ENCODE results near the gene LRRC3. TPM values are rescaled to one million over a fixed set of nuclear protein-coding genes. Genes with fewer than 3 reads are reported as not detected.
"Not testable (repeated sequence)": the region's sequence is repeated elsewhere in the genome, so short reads cannot be mapped to it uniquely, and the experiment has no call there.

Gene LRRC3
- total and polyA plus RNA-seq, 7 donors: 0.08 to 1.1 (median 0.22) TPM

- WGBS, 3 donors: 62 to 72% (median 71%) methylated on average over 7 of the region's 7 CpGs
- ATAC-seq: no peak
These were observed 22.4 kb downstream of the LRRC3 start for GRCh38 chr21:44477712-44478111.

GRCh38 chr21:44478124-44478800 is 23.0 kb downstream of the LRRC3 start:
- Histone ChIP-seq H3K4me1 (no peaks in the 10 kb centered on the region), H3K4me3 (no peak overlapping the region), H3K9me3 (no peaks in the 10 kb centered on the region), H3K36me3 (ENCODE audit: insufficient read depth in 1 of 2, low read depth in 1 of 2) (no peaks in the 10 kb centered on the region), H3K27me3 (ENCODE audit: insufficient read depth in 3 of 3, low read length in 2 of 3) (peaks cover 0 to 18% (median 2%) of the 10 kb centered on the region in 3 donors), H3K27ac (no peak overlapping the region)
- DNase-seq: no peak
- intact Hi-C loops (cut with DNase I): no loop called here
- 67 to 75% (median 72%) methylated on average over 16 of the region's 16 CpGs for WGBS, 3 donors
- ATAC-seq: no peak
- TF ChIP-seq CTCF (IDR thresholded peaks at IDR 0.05): no peak

More at GRCh38 chr21:44477712-44478111, 22.4 kb downstream of the LRRC3 start:
- Histone ChIP-seq H3K4me3 (no peak overlapping the region), H3K27ac (no peak overlapping the region), H3K4me1 (no peaks in the 10 kb centered on the region), H3K27me3 (ENCODE audit: insufficient read depth in 3 of 3, low read length in 2 of 3) (peaks cover 0 to 17% (median 2%) of the 10 kb centered on the region in 3 donors), H3K9me3 (no peaks in the 10 kb centered on the region), H3K36me3 (ENCODE audit: insufficient read depth in 1 of 2, low read depth in 1 of 2) (no peaks in the 10 kb centered on the region)
- DNase-seq: no peak
- intact Hi-C loops (cut with DNase I): no loop called here
- no peak for TF ChIP-seq CTCF (IDR thresholded peaks at IDR 0.05)

GRCh38 chr21:44478801-44479167 is 23.5 kb downstream of the LRRC3 start:
- intact Hi-C loops (cut with DNase I): no loop called here
- H3K4me1 ChIP-seq: no peaks in the 10 kb centered on the region
- H3K9me3 ChIP-seq: no peaks in the 10 kb centered on the region
- no peak overlapping the region for H3K4me3 ChIP-seq
- no peak for TF ChIP-seq CTCF (IDR thresholded peaks at IDR 0.05)
- 83 to 90% (median 84%) methylated on average over 5 of the region's 5 CpGs for WGBS, 3 donors
- no peak for DNase-seq
- H3K36me3 ChIP-seq (ENCODE audit: insufficient read depth in 1 of 2, low read depth in 1 of 2): no peaks in the 10 kb centered on the region
- no peak for ATAC-seq
- peaks cover 0 to 18% (median 2%) of the 10 kb centered on the region in 3 donors for H3K27me3 ChIP-seq (ENCODE audit: insufficient read depth in 3 of 3, low read length in 2 of 3)
- H3K27ac ChIP-seq: no peak overlapping the region

- H3K4me3 ChIP-seq; H3K36me3 ChIP-seq (ENCODE audit: insufficient read depth in 1 of 2, low read depth in 1 of 2); DNase-seq; H3K4me1 ChIP-seq; H3K9me3 ChIP-seq; intact Hi-C loops (cut with DNase I); H3K27ac ChIP-seq; ATAC-seq: not testable (repeated sequence)
- TF ChIP-seq CTCF (IDR thresholded peaks at IDR 0.05): peak; percentile 50
- H3K27me3 ChIP-seq (ENCODE audit: insufficient read depth in 3 of 3, low read length in 2 of 3): peaks cover 0 to 20% (median 2%) of the 10 kb centered on the region in 3 donors
- 31 to 42% (median 40%) methylated on average over 18 to 21 of the region's 21 CpGs for WGBS, 3 donors
These were observed 24.4 kb downstream of the LRRC3 start for GRCh38 chr21:44479556-44480199.

Data from psoas muscle (tissue), 8 donors.